GM12875 (cell line): ENCODE data around the gene RELT.
A peak's percentile ranks its signal among the peaks of the same experiment; 100 is the strongest.

Experiments used
- H3K4me3 ChIP-seq: one replicate; pipeline ENCODE4 v1.5.1; 2011; ENCODE audit warnings: low read depth, low read length, control low read depth
- CTCF ChIP-seq: IDR thresholded peaks from 2 replicates; pipeline ENCODE4 v1.5.1; 2011; ENCODE audit warnings: low read depth, mild to moderate bottlenecking, control low read depth, inconsistent platforms, low read length, moderate library complexity, borderline replicate concordance; ENCODE audit not compliant: insufficient read depth

Gene RELT

GRCh38 chr11:73384125-73384441 is 7.9 kb downstream of the RELT start:
- TF ChIP-seq CTCF, result 0 out of 2 replicates have a peak, but pooled peaks have one; percentile 2
- H3K4me3 ChIP-seq, result no peak overlapping the region

GRCh38 chr11:73384531-73384871 is 8.3 kb downstream of the RELT start:
- no peak for TF ChIP-seq CTCF
- no peak overlapping the region for H3K4me3 ChIP-seq

DNA sequence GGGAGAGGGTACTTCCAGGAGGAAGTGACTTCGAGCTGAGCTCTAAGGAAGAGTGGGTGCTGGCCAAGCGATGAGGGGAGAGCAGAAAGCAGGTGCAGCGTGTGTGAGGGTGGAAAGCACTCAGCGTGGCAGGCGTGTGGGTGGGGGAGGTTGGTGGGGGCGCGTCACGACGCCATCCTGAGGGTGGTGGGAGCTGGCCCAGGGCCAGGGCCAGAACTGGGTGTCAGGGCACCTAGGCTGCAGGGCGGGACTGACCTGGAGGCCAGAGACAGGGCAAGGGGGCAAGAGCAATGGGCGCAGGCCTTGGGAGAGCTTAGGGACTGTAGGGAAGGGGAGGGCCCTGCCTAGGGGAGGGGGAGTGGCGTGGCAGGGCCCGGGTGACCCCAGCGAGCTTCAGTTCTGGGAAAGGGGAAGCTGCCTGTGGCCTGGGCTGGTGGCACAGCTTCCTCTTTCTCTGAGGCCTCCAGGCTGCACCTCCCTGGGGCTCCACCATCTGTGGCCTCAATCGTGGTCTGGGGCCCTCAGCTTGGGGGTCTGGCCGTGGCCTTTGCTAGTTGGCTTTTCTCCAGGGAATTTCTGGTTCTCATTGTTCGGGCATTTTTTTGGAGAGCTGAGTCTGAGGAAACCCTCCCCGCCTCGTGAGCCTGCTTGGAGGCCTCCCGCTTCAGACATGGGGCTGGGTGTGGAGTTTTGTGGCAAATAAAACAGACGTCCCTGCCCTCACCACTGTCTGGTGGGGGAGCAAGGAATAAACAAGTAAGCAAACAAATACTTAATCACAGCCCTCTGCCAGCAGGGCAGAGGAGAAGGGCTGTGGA is 8.9 kb downstream of the RELT start:
- H3K4me3 ChIP-seq, result peak overlapping the region; percentile 21

GRCh38 chr11:73386016-73386415 is 9.8 kb downstream of the RELT start:
- peak overlapping the region; percentile 29 for H3K4me3 ChIP-seq
- TF ChIP-seq CTCF, result no peak

More for the DNA sequence above, 8.9 kb downstream of the RELT start:
- no peak for TF ChIP-seq CTCF

- TF ChIP-seq CTCF, result no peak
- peak overlapping the region; percentile 29 for H3K4me3 ChIP-seq
These were observed 10.3 kb downstream of the RELT start for GRCh38 chr11:73386546-73386945.

GRCh38 chr11:73387594-73388264 is 11.5 kb downstream of the RELT start:
- TF ChIP-seq CTCF, result 0 out of 2 replicates have a peak, but pooled peaks have one; percentile 4
- no peak overlapping the region for H3K4me3 ChIP-seq
